Measurements from ENCODE around the gene HIRIP3.

HIRIP3 gene

DNA sequence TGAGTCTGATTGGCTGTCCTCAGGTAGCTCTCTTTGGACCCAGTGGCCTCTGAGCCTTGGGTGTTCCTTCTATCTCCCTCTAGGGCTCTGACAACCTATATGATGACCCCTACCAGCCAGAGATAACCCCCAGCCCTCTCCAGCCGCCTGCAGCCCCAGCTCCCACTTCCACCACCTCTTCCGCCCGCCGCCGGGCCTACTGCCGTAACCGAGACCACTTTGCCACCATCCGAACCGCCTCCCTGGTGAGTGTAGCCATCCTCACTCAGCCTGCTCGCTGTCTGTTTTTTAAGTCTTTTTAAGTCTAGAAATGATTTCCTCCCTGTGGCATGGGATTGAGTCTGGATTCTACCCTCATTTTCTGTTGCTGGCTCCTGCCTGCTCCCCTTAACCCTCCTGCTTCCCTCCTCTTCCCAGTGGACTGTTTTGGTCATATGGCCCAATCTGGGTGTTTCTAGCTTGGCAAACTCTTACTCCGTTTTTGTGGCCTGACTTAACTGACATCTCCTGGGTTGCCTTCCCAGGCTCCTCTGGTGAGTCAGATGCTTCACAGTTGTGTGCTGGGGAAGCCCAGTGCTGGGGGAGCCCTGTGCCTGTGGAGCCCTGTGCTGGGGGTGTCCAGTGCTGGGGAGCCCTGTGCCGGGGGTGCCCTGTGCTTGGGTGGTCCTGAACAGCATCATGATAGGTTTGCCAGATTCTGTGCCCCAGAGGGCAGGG is 11.8 kb downstream of the HIRIP3 start:
- peak; percentile 44 for DNase-seq (ENCODE audit: low spot score)

DNA sequence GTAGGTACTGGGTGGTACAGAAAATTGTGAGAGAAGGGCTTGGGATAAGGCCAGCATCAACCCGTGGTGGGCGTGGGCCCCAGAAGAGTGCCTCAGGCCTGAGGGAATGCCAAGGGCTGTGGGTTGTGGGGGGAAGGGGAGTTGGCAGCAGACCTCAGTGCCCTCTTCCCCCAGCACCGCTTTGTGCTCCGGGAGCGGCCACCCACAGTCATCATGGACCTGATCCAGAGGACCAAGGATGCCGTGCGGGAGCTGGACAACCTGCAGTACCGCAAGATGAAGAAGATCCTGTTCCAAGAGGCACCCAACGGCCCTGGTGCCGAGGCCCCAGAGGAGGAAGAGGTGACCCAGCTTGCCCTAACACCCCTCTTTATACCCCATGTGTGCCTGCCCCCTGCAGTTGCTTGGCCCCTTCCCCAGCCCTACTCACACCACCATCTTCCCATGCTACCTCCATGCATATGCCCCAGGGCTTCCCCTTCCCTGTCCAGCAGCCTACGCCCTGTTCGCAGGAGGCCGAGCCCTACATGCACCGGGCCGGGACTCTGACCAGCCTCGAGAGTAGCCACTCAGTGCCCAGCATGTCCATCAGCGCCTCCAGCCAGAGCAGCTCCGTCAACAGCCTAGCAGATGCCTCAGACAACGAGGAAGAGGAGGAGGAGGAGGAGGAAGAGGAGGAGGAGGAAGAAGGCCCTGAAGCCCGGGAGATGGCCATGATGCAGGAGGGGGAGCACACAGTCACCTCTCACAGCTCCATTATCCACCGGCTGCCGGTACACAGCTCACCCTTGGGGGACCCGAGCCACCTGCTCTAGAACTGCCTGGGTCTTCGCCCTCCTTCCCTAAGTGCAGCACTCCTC is 12.6 kb downstream of the HIRIP3 start:
- no peak for DNase-seq (ENCODE audit: low spot score)

DNA sequence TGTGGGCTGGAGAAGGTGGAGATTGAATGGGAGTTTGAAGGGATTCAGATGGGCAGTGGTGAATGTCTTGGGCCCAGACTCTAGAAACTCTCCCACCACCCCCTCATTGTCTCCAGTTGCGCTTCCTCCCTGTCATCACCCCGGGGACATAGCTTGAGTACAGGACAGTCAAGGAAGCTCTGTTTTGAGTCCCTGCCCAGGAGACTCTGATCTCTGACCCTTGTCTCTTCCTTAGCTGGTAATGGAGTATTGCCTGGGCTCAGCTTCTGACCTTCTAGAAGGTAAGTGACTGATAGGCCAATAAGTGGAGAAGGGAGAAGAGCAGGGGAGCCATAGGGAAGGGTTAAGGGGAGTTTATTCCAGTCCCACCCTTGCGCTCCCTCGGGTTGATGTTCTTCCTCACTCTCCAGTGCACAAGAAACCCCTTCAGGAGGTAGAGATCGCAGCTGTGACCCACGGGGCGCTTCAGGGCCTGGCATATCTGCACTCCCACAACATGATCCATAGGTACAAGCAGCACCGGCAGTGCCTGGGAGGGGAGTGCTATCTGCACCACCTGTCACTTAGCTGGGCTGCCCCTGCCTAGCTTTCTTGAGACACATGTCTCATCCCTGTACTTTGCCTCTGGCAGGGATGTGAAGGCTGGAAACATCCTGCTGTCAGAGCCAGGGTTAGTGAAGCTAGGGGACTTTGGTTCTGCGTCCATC is 16.7 kb downstream of the HIRIP3 start:
- DNase-seq (ENCODE audit: low spot score) = no peak

DNA sequence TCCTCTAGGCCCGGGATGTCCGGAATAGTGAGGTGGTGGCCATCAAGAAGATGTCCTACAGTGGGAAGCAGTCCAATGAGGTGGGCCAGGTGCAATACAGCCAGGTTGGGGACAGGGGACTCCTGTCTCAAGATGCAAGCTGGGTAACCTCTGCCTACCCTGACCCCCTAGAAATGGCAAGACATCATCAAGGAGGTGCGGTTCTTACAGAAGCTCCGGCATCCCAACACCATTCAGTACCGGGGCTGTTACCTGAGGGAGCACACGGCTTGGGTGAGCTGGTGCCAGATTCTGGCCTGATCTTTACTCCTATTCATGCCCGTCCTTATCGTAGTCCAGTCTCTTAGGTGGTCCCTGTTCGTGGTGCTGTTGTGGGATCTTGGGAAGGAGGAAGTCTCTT is 17.3 kb downstream of the HIRIP3 start:
- no peak for DNase-seq (ENCODE audit: low spot score)

DNA sequence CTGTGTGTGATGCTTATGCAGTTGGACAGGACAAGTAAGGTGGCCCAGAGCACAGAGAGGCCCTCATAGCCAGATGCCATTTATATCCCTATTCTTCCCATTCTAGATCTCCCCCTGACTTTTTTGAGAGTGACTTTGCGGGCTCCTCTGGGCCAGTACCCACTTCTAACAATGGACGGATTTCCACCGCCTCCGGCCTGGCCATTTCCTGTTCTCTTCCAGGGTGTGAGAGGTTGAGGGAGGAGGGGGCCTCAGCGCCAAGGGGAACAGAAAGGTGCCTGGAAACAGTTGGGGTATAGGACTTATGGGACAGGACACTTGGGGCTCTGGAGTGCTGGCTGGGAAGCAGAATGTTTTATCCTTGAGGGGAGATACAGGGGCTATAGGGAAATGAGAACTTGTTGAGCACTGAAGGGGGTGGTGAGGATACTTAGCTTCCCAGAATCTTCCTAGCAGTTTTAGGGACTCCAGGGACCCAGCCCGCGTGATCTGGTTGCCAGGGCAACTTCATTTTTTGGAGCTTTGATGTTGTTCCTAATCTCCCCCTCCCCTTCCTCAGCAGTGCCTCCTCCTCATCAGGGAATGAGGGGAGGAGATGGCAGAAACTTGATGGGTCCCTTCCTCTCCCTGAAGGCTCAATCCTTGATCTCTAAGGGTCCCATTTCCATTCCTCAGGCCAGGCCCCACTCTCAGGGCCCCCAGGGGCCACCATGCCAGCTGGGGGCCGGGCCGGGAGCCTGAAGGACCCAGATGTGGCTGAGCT is 18.2 kb downstream of the HIRIP3 start:
- no peak for DNase-seq (ENCODE audit: low spot score)

DNA sequence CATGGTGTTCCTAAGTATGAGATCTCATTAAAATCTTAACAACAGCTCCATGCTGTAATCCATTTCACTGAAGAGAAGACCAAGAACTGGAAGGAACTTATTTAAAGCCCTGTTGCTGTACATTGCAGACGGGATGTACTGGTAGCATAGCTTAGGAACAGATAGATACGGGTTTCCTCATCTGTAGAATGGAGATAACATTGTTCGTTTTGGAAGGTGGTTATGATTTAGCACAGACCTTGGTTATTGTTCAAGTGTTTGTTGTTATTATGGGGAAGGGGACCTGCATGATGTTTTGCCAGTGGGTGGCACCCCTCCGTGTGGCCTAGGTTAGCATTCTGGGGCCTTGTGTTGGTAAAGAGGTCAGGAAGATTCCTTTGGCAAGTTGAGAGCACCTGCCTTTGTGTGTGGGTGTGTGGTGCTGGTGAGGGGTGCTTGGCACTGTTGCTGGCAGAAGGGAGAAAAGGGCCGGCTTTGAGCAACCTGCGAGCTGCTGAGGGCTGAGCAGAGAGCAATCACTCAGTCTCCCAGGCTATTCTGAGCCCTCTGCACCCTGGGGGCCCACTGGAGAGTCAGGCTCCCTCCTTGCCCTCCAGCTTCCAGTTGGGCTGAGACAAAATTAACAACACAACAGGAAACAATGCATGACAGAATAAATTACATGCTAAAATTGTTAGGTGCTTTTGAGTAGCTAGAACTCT is 19.5 kb downstream of the HIRIP3 start:
- DNase-seq (ENCODE audit: low spot score) = no peak

DNA sequence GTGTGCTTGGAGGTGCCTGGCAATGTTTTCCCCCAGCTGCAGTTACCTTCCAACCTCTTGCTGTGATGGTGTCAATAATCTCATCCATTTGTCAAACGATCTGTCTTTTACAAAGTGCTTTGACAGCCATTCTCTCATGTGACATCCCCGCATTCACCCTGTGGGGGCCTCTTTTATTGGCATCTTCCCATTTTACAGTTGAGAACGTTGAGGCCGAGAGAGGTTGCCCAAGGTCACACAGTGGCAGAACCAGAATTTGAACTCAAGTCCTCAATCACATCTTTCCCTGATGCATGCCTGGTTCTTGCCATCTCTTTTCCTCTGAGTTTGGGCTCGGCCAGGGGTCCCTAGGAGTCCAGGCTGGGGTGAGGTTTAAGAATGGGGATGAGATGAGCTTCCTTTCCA is 20.3 kb downstream of the HIRIP3 start:
- DNase-seq (ENCODE audit: low spot score) = no peak

DNA sequence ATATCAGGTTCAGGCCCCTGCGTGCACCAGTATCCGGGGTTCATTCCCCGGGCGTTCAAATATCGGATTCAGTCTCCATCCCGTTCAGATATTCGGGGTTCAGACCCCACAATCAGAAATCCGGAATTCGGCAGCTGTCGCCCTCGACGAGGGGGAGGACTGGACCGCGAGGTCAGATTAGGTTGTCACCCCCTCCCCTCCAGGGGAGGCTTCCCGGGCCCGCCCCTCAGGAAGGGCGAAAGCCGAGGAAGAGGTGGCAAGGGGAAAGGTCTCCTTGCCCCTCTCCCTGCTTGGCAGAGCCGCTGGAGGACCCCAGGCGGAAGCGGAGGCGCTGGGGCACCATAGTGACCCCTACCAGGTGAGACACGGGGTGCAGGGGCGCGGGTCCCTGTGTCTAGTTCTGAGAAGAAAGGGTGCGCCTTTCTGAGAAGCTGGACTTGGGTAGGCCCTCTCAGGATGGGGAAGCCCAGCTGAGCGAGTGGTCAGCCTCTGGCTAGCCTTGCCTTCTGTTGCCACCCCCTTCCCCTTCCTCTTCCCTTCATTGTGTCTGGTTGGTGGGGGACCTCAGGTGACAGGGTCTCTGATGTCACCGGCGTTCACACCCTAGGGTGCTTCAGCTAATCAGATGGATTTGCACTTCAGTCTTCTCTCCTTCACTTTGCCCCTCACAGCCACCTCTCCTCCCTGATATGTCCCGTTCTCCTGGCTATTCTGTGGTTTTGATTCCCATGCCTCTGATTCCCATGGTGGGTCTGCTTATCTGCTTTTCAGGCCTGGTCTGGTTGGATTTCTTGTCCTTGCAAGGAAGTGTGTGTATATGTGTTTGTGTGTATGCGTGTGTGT is 20.9 kb downstream of the HIRIP3 start:
- no peak for DNase-seq (ENCODE audit: low spot score)

DNA sequence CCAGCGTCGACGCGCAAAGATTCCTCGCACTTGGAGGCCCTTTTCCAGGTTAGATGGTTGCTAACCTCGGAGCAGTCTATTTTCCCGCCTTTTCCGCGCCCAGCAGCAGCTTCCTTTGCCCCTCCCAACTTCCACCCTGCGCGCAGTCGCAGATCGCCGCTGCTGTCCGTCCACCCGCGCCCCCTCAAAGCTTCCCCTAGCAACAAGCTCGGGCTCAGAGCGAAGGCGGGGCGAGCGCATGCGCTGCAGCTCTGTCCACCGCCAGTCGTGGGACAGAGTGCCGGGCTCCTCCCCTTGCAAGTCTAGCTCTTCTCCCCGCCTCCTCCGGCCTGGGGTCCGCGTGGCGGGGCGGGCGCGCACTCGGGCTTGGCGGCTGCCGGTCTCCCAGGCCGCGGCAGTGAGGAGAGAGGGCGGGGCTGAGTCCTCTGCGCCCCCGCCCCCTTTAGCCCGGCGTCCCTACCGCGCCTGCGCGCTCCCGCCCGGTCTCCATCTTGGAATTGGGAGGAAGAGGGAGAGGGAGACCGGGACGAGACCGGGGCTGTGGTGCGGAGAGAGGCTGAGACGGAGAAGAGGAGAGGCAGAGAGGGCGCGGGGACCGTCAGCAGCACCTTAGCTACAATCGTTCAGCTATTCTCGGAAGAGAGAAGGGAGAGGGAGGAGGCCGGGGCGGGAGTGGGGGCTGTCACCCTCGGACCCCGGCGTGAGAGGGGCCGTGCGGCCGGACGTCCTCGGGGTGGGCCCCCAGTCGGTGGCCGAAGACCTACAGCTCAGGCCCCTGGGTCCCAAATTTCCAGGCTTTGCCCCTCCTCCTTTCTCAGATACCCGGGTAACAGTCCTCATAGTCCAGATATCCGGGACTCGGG is 21.8 kb downstream of the HIRIP3 start, which contains the start of gene TAOK2:
TAOK2 (plus strand) TSS at position 485 of the 863 bp plus-strand sequence. CDS start 3,905 bp downstream, outside the sequence.
- DNase-seq (ENCODE audit: low spot score) = peak; percentile 99

DNA sequence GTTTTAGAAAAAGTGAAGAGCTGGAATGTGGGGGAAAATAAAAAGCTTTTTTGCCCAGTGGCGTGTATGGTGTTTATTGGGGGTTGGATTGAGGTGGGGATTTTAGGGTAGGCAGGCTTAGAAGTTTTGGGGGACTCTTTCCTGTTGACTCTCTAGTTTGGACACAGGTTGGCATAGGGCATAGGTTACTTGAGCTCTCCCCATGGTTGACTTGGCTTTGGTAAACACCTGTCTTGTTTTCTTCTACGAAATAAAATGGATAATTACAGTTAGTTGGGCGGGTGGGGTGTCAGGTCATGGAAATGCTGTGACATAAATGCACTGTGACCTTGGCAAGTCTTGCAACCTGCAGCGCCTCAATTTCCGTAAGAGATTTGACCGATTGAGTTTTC is 22.4 kb downstream of the HIRIP3 start:
- no peak for DNase-seq (ENCODE audit: low spot score)

DNA sequence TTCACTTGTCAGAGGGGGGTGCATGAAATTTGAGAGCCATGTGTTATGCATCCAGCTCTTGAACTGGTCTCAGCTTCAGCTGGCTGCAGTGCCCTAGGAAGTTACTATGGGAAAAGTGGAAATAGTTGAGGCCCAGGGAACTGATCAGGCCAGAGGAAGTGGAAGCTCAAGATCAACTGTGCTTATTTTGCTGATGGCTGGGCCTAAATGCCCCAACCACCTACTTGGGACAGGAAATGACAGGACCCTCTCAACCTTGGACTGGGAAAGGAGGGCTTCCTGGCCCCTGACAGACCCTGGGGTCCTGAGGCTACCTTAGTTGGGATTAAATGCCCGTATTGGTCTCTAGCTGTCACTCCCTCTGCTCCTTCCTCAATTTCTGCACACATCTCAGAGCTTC is 22.9 kb downstream of the HIRIP3 start:
- no peak for DNase-seq (ENCODE audit: low spot score)

DNA sequence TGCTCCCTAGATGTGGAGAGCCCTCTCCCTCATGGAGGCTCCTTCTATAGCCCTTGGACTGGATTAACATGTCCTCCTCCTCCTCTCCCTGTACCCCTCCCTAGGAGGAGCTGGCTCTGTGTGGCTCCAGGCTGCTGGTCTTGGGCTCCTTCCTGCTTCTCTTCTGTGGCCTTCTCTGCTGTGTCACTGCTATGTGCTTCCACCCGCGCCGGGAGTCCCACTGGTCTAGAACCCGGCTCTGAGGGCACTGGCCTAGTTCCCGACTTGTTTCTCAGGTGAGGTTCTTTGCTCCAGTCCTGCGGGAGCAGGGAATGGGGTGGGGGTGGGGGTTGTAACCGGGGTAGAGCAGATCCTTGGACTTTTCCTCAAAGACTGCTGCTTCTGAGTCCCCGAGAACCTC is 24.1 kb downstream of the HIRIP3 start:
- no peak for DNase-seq (ENCODE audit: low spot score)

DNA sequence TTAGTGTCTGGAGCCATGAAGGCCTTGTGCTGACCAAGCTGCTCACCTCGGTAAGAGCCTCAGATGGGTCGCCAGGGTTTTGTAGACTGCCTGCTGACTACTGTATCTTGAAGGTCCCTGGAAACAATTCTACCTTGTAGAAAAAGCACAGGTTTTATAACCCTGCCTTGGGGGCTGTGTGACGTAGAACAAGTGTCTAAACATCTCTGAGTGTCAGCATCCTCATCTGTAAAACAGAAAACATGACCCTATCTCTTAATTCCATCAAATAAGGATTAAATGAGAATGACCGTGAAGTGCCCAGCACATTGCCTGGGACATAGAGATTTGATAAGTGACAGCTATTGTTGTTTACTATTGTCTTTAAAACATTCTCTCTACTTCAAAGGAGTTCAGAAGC is 27.2 kb downstream of the HIRIP3 start:
- no peak for DNase-seq (ENCODE audit: low spot score)

DNA sequence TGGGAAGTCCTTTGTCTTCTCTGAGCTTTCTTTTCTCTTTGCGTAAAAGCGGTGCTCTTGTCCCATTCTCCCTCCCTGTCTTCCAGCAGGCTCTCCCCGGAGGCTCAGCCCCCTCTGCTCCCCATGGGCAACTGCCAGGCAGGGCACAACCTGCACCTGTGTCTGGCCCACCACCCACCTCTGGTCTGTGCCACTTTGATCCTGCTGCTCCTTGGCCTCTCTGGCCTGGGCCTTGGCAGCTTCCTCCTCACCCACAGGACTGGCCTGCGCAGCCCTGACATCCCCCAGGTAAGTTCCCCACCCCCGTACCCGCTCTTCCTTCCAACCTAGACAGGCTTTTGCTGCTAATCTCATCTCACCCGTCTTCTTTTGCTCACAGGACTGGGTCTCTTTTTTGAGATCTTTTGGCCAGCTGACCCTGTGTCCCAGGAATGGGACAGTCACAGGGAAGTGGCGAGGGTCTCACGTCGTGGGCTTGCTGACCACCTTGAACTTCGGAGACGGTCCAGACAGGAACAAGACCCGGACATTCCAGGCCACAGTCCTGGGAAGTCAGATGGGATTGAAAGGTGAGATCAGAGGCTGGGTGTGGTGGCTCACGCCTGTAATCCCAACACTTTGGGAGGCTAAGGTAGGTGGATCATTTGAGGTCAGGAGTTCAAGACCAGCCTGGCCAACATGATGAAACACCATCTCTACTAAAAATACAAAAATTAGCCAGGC is 32.2 kb downstream of the HIRIP3 start:
- DNase-seq (ENCODE audit: low spot score) = no peak

DNA sequence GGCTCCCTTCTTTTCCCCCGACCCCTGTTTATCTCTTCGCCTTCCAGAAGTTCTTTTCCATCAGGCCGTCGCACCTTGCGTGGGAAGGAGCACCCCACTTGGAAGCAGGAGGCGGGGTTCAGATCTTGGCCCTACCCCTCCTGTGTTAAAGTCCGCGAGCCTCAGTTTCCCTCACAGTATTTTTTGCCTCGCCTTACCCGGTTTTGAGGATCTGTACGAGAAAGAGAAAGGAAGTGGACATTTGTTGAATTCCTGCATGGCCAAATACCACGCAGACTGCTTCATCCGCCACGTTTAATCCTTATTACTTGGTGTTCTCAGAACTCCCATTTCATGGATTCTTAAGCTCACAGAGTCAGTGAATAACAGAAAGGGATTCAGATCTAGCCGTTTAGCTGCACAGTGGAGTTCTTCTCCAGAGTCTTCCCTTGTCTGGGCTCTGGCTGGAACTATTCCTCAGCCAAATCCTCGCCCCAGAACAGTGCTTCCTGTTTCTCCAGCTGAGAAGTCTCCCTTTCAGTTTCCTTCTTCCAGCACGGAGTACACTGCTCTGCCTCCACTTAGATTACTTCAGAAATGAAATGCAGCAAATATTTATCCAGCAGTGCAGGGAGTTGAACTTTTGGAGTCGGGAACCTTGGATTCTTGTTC is 32.9 kb downstream of the HIRIP3 start:
- DNase-seq (ENCODE audit: low spot score) = peak; percentile 50

DNA sequence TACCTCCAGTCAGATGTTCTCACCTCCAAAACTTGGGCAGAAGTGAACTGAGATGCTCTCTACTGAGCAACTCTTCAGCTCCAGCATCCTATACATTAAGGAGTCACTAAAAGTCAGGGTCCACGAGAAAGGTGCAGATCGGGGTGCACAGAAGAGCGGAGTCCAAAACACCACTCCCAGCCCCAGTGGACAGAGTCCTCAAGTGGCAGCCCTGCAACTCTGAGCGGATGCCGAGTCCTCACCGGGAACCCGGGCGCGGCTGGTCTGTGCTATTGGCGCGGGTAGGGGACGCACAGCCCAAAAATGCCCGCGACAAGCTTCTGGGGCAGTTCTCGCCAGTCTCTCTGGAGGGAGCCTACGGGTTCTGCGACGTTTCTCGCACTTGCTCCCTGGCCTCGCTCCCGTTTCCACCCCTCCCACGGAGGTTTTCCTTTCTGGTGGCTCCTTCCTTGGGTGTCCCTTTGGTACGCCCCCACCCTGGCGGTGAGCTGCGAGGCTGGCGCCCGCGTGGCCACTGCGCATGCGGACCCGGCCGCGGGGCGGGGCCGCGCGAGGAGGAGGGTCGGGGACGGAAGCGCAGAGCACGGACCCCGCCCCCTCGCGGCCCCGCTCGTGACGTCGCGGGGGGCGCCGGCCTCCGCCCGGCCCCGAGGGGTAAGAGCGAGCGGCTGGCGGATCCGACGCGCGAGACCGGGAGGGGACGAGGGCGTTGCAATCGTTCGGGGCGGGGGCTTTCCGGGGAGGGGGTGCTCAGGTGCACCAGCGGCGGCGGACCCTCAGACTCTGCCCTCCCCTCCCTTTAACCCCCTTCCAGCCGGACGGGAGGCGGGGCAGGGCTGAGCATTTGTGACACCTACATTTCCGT is 33.7 kb downstream of the HIRIP3 start, which contains the start of gene TMEM219:
TMEM219 (plus strand) TSS at position 601 of the 865 bp plus-strand sequence. CDS start 1,065 bp downstream, outside the sequence.
- peak; percentile 99 for DNase-seq (ENCODE audit: low spot score)

DNA sequence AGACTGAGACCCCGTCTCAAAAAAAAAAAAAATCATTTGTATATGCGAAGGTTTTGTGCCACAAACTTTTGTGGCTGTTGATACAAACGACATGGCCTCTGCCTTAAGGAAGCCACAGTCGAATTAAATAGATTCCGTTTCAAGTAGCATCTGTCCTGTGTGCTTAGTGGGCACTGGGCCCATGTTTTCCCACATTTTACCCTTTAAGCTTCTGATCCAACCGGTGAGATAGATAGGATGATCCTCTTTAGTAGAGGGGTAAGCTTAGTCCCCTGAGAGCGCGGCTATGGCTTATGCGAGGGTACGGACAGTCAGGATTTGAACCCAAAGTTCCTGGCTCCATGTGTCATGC is 34.3 kb downstream of the HIRIP3 start:
- DNase-seq (ENCODE audit: low spot score) = no peak

All from GM03348 (cell line).